ENCODE measurements around the gene GPR183. TPM values are rescaled to one million over a fixed set of nuclear protein-coding genes. Genes with fewer than 3 reads are reported as not detected.

The GPR183 gene
- total RNA-seq, 4 donors from 2014 or later, result 2.3 to 13.7 (median 9.1) TPM

DNA sequence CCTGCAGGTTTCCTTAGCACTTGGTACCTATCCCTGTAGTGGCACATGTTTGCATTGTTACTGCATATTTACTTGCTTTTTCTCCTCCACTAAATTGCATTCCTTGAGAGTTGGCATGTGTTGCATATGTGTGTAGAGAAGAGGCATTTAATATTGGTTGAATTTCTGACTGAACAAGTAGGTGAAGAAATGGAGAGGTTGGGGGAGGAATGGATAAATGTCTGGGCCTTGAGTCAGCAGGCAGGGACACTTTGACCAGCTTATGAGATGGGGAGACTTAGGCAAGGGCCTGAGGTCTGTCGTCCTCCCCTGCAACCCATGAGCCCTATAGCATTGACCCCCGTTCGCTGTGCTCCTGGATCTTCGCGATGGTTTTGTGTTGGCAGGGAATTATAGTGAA, 47.0 kb downstream of the GPR183 start:
- H3K4me3 ChIP-seq (ENCODE audit: low read depth, poor library complexity, severe bottlenecking), result no peak overlapping the region
- DNase-seq (ENCODE audit: low spot score in 2 of 2), result no peak
- TF ChIP-seq, protein P1, sequence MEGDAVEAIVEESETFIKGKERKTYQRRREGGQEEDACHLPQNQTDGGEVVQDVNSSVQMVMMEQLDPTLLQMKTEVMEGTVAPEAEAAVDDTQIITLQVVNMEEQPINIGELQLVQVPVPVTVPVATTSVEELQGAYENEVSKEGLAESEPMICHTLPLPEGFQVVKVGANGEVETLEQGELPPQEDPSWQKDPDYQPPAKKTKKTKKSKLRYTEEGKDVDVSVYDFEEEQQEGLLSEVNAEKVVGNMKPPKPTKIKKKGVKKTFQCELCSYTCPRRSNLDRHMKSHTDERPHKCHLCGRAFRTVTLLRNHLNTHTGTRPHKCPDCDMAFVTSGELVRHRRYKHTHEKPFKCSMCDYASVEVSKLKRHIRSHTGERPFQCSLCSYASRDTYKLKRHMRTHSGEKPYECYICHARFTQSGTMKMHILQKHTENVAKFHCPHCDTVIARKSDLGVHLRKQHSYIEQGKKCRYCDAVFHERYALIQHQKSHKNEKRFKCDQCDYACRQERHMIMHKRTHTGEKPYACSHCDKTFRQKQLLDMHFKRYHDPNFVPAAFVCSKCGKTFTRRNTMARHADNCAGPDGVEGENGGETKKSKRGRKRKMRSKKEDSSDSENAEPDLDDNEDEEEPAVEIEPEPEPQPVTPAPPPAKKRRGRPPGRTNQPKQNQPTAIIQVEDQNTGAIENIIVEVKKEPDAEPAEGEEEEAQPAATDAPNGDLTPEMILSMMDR (IDR thresholded peaks at IDR 0.05), result no peak
- TF ChIP-seq POLR2A (IDR thresholded peaks at IDR 0.05), result no peak
- intact Hi-C loops (cut with DNase I; ENCODE audit: low total_unique reads), result loop anchor here (5.0 kb wide), 1 partner anchor 83 kb away; no protein-coding TSS in a partner anchor
- WGBS, 2 donors, result 93 to 94% methylated on average over 5 of the region's 5 CpGs

DNA sequence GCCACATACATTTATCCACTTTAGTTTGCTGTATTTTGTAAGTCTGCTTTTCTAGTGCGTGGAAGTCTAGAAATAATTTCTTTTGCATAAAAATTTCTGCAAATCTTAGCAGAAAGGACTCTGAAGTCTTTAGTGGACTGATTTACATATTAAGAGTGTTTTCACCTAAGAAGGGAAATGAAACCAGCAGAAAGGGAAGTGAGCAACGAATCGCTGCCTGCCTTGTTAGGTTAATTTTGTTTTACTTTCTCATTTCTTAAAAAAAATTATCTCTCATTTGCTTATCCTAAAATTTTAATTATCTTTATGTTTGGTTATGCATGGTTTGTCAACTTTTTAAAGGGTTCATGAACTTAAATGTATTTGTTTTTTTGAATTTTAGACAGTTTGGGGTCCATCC, 48.3 kb downstream of the GPR183 start:
- no peak overlapping the region for H3K4me3 ChIP-seq (ENCODE audit: low read depth, poor library complexity, severe bottlenecking)
- DNase-seq (ENCODE audit: low spot score in 2 of 2), result no peak
- TF ChIP-seq POLR2A (IDR thresholded peaks at IDR 0.05), result no peak
- TF ChIP-seq, protein P1 (IDR thresholded peaks at IDR 0.05), result no peak
- intact Hi-C loops (cut with DNase I; ENCODE audit: low total_unique reads), result no loop called here
- 75 to 86% methylated on average over 3 of the region's 3 CpGs for WGBS, 2 donors

DNA sequence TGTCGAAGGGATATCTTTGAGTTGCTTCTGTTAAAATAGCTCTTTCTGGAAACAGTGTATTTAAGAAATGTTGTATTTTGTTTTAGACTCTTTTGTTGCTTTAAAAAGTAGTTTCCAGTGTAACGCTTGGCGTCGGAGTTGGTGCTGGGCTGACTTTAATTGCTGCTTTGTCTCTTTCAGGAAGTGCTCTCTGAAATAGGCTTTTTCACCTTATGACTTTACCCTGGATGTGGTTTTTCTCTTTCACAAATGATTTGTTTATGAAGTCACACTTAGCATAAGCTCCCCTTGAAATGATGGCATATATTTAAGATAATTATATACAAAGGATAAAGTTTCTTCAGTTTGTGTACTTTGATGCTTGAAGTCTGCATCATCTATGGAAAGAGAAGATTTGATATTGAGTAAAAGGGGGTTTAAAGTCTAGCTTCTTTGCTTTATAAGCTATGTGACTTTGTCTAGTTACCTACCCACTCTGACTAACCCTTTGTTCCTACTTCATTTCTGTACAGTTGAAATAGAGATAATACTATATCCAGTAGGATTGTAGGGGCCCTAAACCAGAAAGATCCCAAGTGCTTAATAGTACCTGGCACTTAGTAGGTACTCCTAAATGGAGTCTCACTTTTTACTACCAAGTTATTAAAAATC, 48.9 kb downstream of the GPR183 start, which contains the start of gene GPR18:
GPR18 (minus strand) TSS at position 170 of the 651 bp plus-strand sequence. CDS start 2,507 bp downstream, outside the sequence.
- 65 to 86% methylated on average over 4 of the region's 4 CpGs for WGBS, 2 donors
- DNase-seq (ENCODE audit: low spot score in 2 of 2), result no peak
- no peak for TF ChIP-seq POLR2A (IDR thresholded peaks at IDR 0.05)
- TF ChIP-seq, protein P1 (IDR thresholded peaks at IDR 0.05), result no peak
- H3K4me3 ChIP-seq (ENCODE audit: low read depth, poor library complexity, severe bottlenecking), result no peak within 1 kb of the TSS
- intact Hi-C loops (cut with DNase I; ENCODE audit: low total_unique reads), result no loop called here

DNA sequence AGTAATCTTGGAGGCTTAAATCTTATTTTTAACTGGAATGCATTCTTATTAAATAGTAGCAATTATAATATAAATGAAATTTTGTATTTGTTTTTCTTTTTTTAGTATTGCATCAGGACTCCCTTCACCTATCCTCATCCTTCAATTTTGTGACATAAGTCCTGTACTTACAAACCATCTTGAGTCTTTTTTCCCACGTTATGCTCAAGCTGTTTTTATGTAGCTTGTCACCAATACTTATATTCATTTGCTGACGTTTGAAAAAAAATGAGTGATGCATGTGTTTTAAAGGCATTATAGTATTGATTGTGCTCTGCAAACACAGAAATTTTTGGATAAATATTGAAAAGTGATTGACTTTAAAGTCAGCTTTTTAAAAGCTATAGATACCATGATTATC, 49.9 kb downstream of the GPR183 start:
- WGBS, 2 donors, result 86 to 87% methylated on average over 2 of the region's 2 CpGs
- H3K4me3 ChIP-seq (ENCODE audit: low read depth, poor library complexity, severe bottlenecking), result no peak overlapping the region
- no peak for TF ChIP-seq POLR2A (IDR thresholded peaks at IDR 0.05)
- TF ChIP-seq, protein P1 (IDR thresholded peaks at IDR 0.05), result no peak
- intact Hi-C loops (cut with DNase I; ENCODE audit: low total_unique reads), result no loop called here
- no peak for DNase-seq (ENCODE audit: low spot score in 2 of 2)

DNA sequence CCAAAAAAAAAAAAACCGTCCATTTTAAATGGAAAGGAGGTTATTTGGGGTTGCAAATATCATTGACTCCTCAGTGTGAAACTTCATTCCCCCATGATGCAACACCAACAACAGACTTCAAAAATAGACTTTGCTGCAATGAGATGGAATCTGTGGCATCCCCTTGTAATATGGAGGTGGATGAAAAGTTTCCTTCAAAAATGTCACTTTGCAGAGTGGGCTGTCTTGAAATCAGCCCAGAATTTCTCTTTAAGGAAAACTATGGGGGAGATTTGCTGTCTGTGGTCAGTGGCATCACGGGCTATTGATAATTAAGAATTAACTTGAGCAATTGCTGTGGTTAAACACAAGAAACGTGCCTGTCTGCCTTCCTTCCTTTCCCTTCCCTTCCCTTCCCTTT, 50.5 kb downstream of the GPR183 start:
- H3K4me3 ChIP-seq (ENCODE audit: low read depth, poor library complexity, severe bottlenecking), result no peak overlapping the region
- no peak for TF ChIP-seq POLR2A (IDR thresholded peaks at IDR 0.05)
- TF ChIP-seq, protein P1 (IDR thresholded peaks at IDR 0.05), result no peak
- intact Hi-C loops (cut with DNase I; ENCODE audit: low total_unique reads), result no loop called here
- DNase-seq (ENCODE audit: low spot score in 2 of 2), result no peak
- WGBS, 2 donors, result 80% methylated on average over 3 of the region's 3 CpGs

DNA sequence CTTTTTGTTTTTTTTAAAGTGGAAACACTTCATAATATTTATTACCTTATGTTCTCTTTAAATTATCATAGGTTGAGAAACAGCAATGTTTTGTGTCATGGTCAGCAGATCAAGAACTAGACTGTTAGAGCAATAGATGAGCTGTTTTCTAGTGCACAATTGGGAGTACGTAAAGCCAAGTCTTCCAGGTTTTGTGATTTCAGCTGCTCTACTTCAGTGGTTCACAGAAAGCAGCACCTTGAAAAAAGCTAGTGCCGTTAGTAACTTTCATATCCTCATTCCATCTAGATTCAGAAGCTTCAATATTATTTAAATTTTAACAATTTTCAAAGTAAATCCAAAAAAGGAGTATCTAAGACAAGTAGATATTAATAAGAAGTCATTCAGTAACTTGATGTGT, 50.9 kb downstream of the GPR183 start:
- WGBS, 2 donors, result 87 to 92% methylated on average over 2 of the region's 2 CpGs
- no peak overlapping the region for H3K4me3 ChIP-seq (ENCODE audit: low read depth, poor library complexity, severe bottlenecking)
- TF ChIP-seq POLR2A (IDR thresholded peaks at IDR 0.05), result no peak
- TF ChIP-seq, protein P1 (IDR thresholded peaks at IDR 0.05), result no peak
- DNase-seq (ENCODE audit: low spot score in 2 of 2), result no peak
- intact Hi-C loops (cut with DNase I; ENCODE audit: low total_unique reads), result no loop called here
